Endothelial cell (in vitro differentiated cells): ENCODE measurements around the gene STIM1. TPM values are rescaled to one million over a fixed set of nuclear protein-coding genes. Genes with fewer than 3 reads are reported as not detected.

Source experiments
- DNase-seq: peaks from one replicate; pipeline ENCODE4 v3.0.0; 2021; ENCODE audit warnings: low spot score
- H3K27ac Mint-ChIP-seq: one replicate; pipeline ENCODE4 v1.8.0; 2021; ENCODE audit warnings: mixed read lengths, inconsistent platforms; ENCODE audit not compliant: unreplicated experiment
- H3K27me3 Mint-ChIP-seq: one replicate; pipeline ENCODE4 v1.8.0; 2021; ENCODE audit warnings: mild to moderate bottlenecking, moderate library complexity, mixed read lengths, inconsistent platforms; ENCODE audit not compliant: unreplicated experiment
- H3K36me3 Mint-ChIP-seq: one replicate; pipeline ENCODE4 v1.8.0; 2021; ENCODE audit warnings: mild to moderate bottlenecking, low read depth, mixed read lengths, inconsistent platforms; ENCODE audit not compliant: unreplicated experiment
- H3K4me1 Mint-ChIP-seq: one replicate; pipeline ENCODE4 v1.8.0; 2021; ENCODE audit warnings: mild to moderate bottlenecking, mixed read lengths, inconsistent platforms; ENCODE audit not compliant: unreplicated experiment
- H3K4me3 Mint-ChIP-seq: one replicate; pipeline ENCODE4 v1.8.0; 2021; ENCODE audit warnings: mild to moderate bottlenecking, mixed read lengths, inconsistent platforms; ENCODE audit not compliant: unreplicated experiment
- H3K9me3 Mint-ChIP-seq: one replicate; pipeline ENCODE4 v1.8.0; 2021; ENCODE audit warnings: mixed read lengths, inconsistent platforms; ENCODE audit not compliant: unreplicated experiment
- total RNA-seq: library from RNA; stranded (reverse); fragmentation: NEBNext Ultra II Directional; extraction: Animal tissue kit (Norgen Biotek cat#: 25700); gene quantifications from one replicate; pipeline ENCODE4 v1.2.1, GENCODE V29; 2021; ENCODE audit not compliant: unreplicated experiment
- TF ChIP-seq, protein P1 (sequence below): fragments of 200-600 bp; sonication (generic); IDR thresholded peaks from one replicate; pipeline ENCODE4 v1.5.0; 2021; ENCODE audit warnings: antibody characterized with exemption; ENCODE audit not compliant: unreplicated experiment

Gene STIM1
- total RNA-seq, 1 donor from 2014 or later = 35.9 TPM

GRCh38 chr11:3981084-3981633, 125.7 kb downstream of the STIM1 start:
- DNase-seq = no peak
- Mint-ChIP-seq H3K9me3 (no peaks in the 10 kb centered on the region), H3K27me3 (peaks cover 4% of the 10 kb centered on the region), H3K4me1 (peaks cover 23% of the 10 kb centered on the region), H3K27ac (no peak overlapping the region), H3K4me3 (no peak overlapping the region), H3K36me3 (peaks cover 4% of the 10 kb centered on the region)
- TF ChIP-seq, protein P1, sequence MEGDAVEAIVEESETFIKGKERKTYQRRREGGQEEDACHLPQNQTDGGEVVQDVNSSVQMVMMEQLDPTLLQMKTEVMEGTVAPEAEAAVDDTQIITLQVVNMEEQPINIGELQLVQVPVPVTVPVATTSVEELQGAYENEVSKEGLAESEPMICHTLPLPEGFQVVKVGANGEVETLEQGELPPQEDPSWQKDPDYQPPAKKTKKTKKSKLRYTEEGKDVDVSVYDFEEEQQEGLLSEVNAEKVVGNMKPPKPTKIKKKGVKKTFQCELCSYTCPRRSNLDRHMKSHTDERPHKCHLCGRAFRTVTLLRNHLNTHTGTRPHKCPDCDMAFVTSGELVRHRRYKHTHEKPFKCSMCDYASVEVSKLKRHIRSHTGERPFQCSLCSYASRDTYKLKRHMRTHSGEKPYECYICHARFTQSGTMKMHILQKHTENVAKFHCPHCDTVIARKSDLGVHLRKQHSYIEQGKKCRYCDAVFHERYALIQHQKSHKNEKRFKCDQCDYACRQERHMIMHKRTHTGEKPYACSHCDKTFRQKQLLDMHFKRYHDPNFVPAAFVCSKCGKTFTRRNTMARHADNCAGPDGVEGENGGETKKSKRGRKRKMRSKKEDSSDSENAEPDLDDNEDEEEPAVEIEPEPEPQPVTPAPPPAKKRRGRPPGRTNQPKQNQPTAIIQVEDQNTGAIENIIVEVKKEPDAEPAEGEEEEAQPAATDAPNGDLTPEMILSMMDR = no peak

GRCh38 chr11:3982431-3982830, 127.0 kb downstream of the STIM1 start:
- Mint-ChIP-seq H3K4me1 (peaks cover 23% of the 10 kb centered on the region), H3K4me3 (no peak overlapping the region), H3K27me3 (peaks cover 4% of the 10 kb centered on the region), H3K27ac (no peak overlapping the region), H3K9me3 (no peaks in the 10 kb centered on the region), H3K36me3 (peaks cover 4% of the 10 kb centered on the region)
- TF ChIP-seq, protein P1 = no peak
- no peak for DNase-seq

DNA sequence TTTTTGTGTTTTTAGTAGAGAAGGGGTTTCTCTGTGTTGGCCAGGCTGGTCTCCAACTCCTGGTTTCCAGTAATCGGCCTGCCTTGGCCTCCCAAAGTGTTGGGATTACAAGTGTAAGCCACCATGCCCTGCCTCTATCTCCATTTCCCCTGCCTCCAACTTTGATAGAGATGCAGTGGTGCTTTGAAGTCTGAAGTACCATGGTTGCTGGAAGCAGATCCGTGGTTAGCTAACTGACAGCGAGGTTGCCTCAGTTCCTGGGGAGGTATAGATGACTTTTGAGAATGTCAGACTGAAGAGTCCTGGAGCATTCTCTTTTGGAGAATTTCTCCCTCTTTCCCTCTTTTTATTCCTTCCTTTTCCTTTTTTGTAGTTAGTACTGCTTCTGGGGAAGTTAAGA, 127.6 kb downstream of the STIM1 start:
- no peaks in the 10 kb centered on the region for H3K9me3 Mint-ChIP-seq

GRCh38 chr11:3984896-3985295, 129.4 kb downstream of the STIM1 start:
- Mint-ChIP-seq H3K36me3 (peaks cover 2% of the 10 kb centered on the region), H3K9me3 (no peaks in the 10 kb centered on the region), H3K27ac (peak overlapping the region; percentile 77), H3K27me3 (peaks cover 5% of the 10 kb centered on the region), H3K4me3 (no peak overlapping the region), H3K4me1 (peaks cover 14% of the 10 kb centered on the region)
- DNase-seq = peak; percentile 39
- TF ChIP-seq, protein P1 = no peak

More for the DNA sequence above, 127.6 kb downstream of the STIM1 start:
- DNase-seq = no peak
- Mint-ChIP-seq H3K4me1 (peaks cover 23% of the 10 kb centered on the region), H3K27me3 (peaks cover 5% of the 10 kb centered on the region), H3K4me3 (no peak overlapping the region), H3K27ac (no peak overlapping the region), H3K36me3 (peaks cover 4% of the 10 kb centered on the region)
- TF ChIP-seq, protein P1 = no peak

DNA sequence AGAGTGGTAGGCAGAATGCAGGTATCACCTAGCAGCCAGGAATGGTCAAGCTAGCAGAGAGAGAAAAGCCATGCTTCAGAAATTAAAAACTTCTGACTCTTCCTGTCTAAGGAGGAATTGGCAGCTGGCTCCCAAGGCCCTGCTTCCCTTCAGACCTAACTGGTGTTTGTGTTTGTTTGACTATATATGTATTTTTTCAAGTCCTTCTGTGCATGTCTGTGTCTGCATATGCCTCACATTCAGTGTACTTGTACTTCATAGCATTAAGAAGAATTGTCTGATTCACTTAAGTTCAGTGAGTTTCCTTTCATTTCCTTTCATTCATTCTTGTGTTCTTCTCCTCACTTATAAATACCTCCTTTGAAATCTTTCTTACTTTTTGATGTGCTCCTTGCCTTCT, 130.2 kb downstream of the STIM1 start:
- Mint-ChIP-seq H3K36me3 (no peaks in the 10 kb centered on the region), H3K27ac (peak overlapping the region; percentile 77), H3K4me3 (no peak overlapping the region), H3K27me3 (peaks cover 5% of the 10 kb centered on the region), H3K4me1 (peaks cover 13% of the 10 kb centered on the region), H3K9me3 (no peaks in the 10 kb centered on the region)
- DNase-seq = no peak
- TF ChIP-seq, protein P1 = no peak
